Stomach (tissue), 4 donors: ENCODE results near the gene TDRD7.

Experiments used
- CTCF ChIP-seq, 7 experiments: fragments of 450-650 bp in 4 of 7; fragments of 200-600 bp in 3 of 7; sonication (generic) in 3 of 7; IDR thresholded peaks; one replicate each; pipeline ENCODE4 v1.5.1; 2016 to 2019; ENCODE audit warnings: antibody characterized with exemption in 7 of 7, control low read depth in 2 of 7, mild to moderate bottlenecking in 1 of 7
- EP300 ChIP-seq: sonication (generic); formaldehyde crosslinking; IDR thresholded peaks from one replicate; pipeline ENCODE4 v1.6.1; 2017; ENCODE audit warnings: antibody characterized with exemption
- POLR2A ChIP-seq, 4 donors: fragments of 450-650 bp; IDR thresholded peaks; one replicate each; pipeline ENCODE4 v1.6.1; 2016; ENCODE audit warnings: antibody characterized with exemption in 4 of 4, control low read depth in 2 of 4, mild to moderate bottlenecking in 1 of 4, moderate library complexity in 1 of 4
- POLR2AphosphoS5 ChIP-seq, 3 donors: sonication (generic); formaldehyde crosslinking; IDR thresholded peaks; one replicate each; pipeline ENCODE4 v1.6.1; 2016; ENCODE audit warnings: antibody characterized with exemption in 3 of 3

GRCh38 chr9:97406620-97407177 is 5.2 kb upstream of the TDRD7 start:
- no peak for TF ChIP-seq POLR2AphosphoS5 (IDR thresholded peaks at IDR 0.05)
- no peak for TF ChIP-seq POLR2A (IDR thresholded peaks at IDR 0.05)
- no peak for TF ChIP-seq CTCF (IDR thresholded peaks at IDR 0.05)
- no peak for TF ChIP-seq EP300
